ENCODE measurements around the gene WNT7B.

WNT7B gene

GRCh38 chr22:45935573-45935972 is 41.4 kb downstream of the WNT7B start:
- Histone ChIP-seq H3K4me1 (ENCODE audit: low read length) (no peaks in the 10 kb centered on the region), H3F3A (ENCODE audit: insufficient read depth, low read length) (no peaks in the 10 kb centered on the region), H3K9me3 (replicated peaks; ENCODE audit: insufficient read depth, low read length) (no peaks in the 10 kb centered on the region), H3K9ac (ENCODE audit: low read length) (no peak overlapping the region), H2AFZ (ENCODE audit: low read length) (no peak overlapping the region), H3K4me3 (ENCODE audit: low read length) (no peak overlapping the region), H3K9me2 (replicated peaks; ENCODE audit: insufficient read depth, low read length) (no peaks in the 10 kb centered on the region), H3K36me3 (replicated peaks; ENCODE audit: insufficient read depth, low read length) (no peaks in the 10 kb centered on the region), H3K79me2 (ENCODE audit: low read length) (no peaks in the 10 kb centered on the region), H4K20me1 (ENCODE audit: insufficient read depth, low read length) (no peaks in the 10 kb centered on the region), H3K4me2 (ENCODE audit: low read depth, low read length) (no peak overlapping the region), H3K27me3 (replicated peaks; ENCODE audit: insufficient read depth, low read length) (peaks cover 100% of the 10 kb centered on the region), H3K27ac (ENCODE audit: low read length) (no peak overlapping the region)
- no peak for DNase-seq
- no peak for TF ChIP-seq CTCF (IDR thresholded peaks at IDR 0.05; ENCODE audit: low read length)
- no peak for TF ChIP-seq EZH2phosphoT487 (IDR thresholded peaks at IDR 0.05; ENCODE audit: low read length)
- no peak for TF ChIP-seq EZH2 (optimal IDR thresholded peaks at IDR 0.05; ENCODE audit: low read depth, low read length)

- H3K4me3 ChIP-seq (ENCODE audit: low read length): no peak overlapping the region
- no peaks in the 10 kb centered on the region for H3K9me2 ChIP-seq (replicated peaks; ENCODE audit: insufficient read depth, low read length)
- no peak for DNase-seq
- no peaks in the 10 kb centered on the region for H3K9me3 ChIP-seq (replicated peaks; ENCODE audit: insufficient read depth, low read length)
- H3K36me3 ChIP-seq (replicated peaks; ENCODE audit: insufficient read depth, low read length): no peaks in the 10 kb centered on the region
- H4K20me1 ChIP-seq (ENCODE audit: insufficient read depth, low read length): no peaks in the 10 kb centered on the region
- no peak overlapping the region for H3K4me2 ChIP-seq (ENCODE audit: low read depth, low read length)
- no peaks in the 10 kb centered on the region for H3F3A ChIP-seq (ENCODE audit: insufficient read depth, low read length)
- H3K79me2 ChIP-seq (ENCODE audit: low read length): no peaks in the 10 kb centered on the region
- no peak for TF ChIP-seq CTCF (IDR thresholded peaks at IDR 0.05; ENCODE audit: low read length)
- TF ChIP-seq EZH2 (optimal IDR thresholded peaks at IDR 0.05; ENCODE audit: low read depth, low read length): no peak
- no peak for TF ChIP-seq EZH2phosphoT487 (IDR thresholded peaks at IDR 0.05; ENCODE audit: low read length)
- H2AFZ ChIP-seq (ENCODE audit: low read length): no peak overlapping the region
- H3K27me3 ChIP-seq (replicated peaks; ENCODE audit: insufficient read depth, low read length): peaks cover 100% of the 10 kb centered on the region
- H3K9ac ChIP-seq (ENCODE audit: low read length): no peak overlapping the region
- no peaks in the 10 kb centered on the region for H3K4me1 ChIP-seq (ENCODE audit: low read length)
- H3K27ac ChIP-seq (ENCODE audit: low read length): no peak overlapping the region
These were observed 42.2 kb downstream of the WNT7B start for GRCh38 chr22:45934659-45935341.

GRCh38 chr22:45934168-45934564 is 42.8 kb downstream of the WNT7B start:
- Histone ChIP-seq H3K4me3 (ENCODE audit: low read length) (no peak overlapping the region), H3K9me2 (replicated peaks; ENCODE audit: insufficient read depth, low read length) (no peaks in the 10 kb centered on the region), H3K79me2 (ENCODE audit: low read length) (no peaks in the 10 kb centered on the region), H3K36me3 (replicated peaks; ENCODE audit: insufficient read depth, low read length) (no peaks in the 10 kb centered on the region), H3K4me2 (ENCODE audit: low read depth, low read length) (no peak overlapping the region), H3K9ac (ENCODE audit: low read length) (no peak overlapping the region), H2AFZ (ENCODE audit: low read length) (no peak overlapping the region), H3K9me3 (replicated peaks; ENCODE audit: insufficient read depth, low read length) (no peaks in the 10 kb centered on the region), H3F3A (ENCODE audit: insufficient read depth, low read length) (no peaks in the 10 kb centered on the region), H3K27ac (ENCODE audit: low read length) (no peak overlapping the region), H3K4me1 (ENCODE audit: low read length) (no peaks in the 10 kb centered on the region), H4K20me1 (ENCODE audit: insufficient read depth, low read length) (no peaks in the 10 kb centered on the region), H3K27me3 (replicated peaks; ENCODE audit: insufficient read depth, low read length) (peaks cover 99% of the 10 kb centered on the region)
- DNase-seq: no peak
- no peak for TF ChIP-seq EZH2 (optimal IDR thresholded peaks at IDR 0.05; ENCODE audit: low read depth, low read length)
- no peak for TF ChIP-seq CTCF (IDR thresholded peaks at IDR 0.05; ENCODE audit: low read length)
- TF ChIP-seq EZH2phosphoT487 (IDR thresholded peaks at IDR 0.05; ENCODE audit: low read length): no peak

All from MM.1S (cell line).